ENCODE results near the gene SVBP.

GRCh38 chr1:42759114-42759513 is 58.1 kb downstream of the SVBP start:
- TF ChIP-seq CTCF (IDR thresholded peaks at IDR 0.05) (no peak), POLR2A (IDR thresholded peaks at IDR 0.05) (no peak), POLR2AphosphoS5 (IDR thresholded peaks at IDR 0.05) (no peak)
